ENCODE results near the gene GPR148. TPM values are rescaled to one million over a fixed set of nuclear protein-coding genes. Genes with fewer than 3 reads are reported as not detected.

Gene GPR148
- total RNA-seq, 1 donor from 2014 or later = not detected

DNA sequence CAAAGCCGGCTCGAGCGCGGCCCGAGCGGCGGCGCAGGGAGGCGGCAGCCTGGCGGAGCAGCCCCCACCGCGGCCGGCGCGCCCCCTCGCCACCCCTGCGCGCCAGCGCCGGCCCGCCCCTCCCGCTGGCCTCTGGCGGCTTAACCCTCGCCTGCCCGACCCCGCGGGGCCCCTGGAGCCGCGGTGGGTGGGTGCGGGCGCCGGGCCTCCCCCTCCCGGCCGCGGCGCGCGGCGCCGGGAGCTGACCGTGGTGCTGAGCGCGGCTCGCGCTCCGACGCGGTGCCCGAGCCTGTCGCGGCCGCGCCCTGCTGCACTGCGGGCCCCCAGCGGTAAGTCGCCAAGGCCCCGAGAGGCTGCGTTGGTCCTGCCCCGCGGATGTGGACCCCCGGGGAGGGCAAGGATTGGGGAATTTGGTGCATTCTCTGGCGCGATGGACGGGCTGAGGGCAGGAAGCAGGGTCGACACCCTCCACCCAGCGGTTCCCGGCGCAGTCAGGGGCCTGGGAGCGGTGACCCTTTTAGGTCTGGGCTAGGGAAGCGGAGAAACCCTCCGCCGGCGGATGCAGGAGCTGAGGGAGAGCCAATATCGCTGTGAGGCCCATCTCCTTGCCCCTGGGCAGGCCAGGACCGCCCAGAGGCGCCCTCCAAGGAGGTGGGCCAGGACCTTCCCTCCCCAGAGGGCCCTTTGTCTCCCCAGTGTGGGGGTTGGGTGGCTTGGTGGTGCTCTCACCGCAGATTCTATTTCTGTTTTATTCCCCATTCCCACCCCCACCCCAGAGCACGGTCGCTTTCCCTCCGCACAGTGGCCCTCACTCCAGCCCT is 27.4 kb downstream of the GPR148 start:
- TF ChIP-seq, protein P1, sequence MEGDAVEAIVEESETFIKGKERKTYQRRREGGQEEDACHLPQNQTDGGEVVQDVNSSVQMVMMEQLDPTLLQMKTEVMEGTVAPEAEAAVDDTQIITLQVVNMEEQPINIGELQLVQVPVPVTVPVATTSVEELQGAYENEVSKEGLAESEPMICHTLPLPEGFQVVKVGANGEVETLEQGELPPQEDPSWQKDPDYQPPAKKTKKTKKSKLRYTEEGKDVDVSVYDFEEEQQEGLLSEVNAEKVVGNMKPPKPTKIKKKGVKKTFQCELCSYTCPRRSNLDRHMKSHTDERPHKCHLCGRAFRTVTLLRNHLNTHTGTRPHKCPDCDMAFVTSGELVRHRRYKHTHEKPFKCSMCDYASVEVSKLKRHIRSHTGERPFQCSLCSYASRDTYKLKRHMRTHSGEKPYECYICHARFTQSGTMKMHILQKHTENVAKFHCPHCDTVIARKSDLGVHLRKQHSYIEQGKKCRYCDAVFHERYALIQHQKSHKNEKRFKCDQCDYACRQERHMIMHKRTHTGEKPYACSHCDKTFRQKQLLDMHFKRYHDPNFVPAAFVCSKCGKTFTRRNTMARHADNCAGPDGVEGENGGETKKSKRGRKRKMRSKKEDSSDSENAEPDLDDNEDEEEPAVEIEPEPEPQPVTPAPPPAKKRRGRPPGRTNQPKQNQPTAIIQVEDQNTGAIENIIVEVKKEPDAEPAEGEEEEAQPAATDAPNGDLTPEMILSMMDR (conservative IDR thresholded peaks at IDR 0.05) = no peak

DNA sequence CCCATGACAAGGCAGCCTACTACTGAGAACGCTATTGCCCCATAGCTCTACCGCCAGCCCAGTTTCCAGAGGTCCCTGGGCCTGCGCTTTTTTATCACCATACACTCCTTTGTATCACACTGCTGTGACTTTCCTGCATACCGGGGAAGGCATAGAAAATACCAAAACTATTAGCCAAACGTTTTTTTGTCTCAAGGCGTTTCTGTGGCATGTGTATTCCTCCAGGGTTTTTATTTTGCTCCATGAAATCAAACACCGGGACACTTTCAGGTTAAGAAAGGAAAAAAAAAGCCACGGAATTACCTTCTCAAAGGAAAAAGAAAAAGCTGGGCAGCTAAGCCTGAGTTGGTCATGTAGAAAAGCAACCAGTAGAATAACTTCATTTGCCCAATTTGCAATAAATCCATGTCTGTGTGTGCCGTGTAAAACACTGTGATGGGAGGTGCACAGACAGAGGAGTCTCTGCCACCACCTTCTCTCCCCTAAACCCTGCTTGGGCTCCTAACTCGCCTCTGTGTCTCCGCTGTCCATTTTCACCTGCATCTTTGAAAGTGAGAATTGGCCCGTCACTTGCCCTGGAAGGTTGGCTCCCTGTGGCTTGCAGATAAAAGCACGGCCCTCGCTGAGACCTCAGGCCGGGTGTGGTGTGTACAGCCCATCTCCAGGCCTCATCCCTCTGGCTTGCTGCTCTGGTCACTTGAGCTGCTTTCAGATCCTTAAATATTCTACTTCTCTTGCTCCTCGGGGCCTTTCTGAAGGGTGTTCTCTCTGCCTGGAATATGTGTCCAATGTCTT is 28.2 kb downstream of the GPR148 start:
- Mint-ChIP-seq H3K27me3 (ENCODE audit: low read depth) (peaks cover 89% of the 10 kb centered on the region), H3K4me1 (peaks cover 10% of the 10 kb centered on the region), H3K36me3 (ENCODE audit: low read depth) (no peaks in the 10 kb centered on the region), H3K9me3 (no peaks in the 10 kb centered on the region), H3K4me3 (peak overlapping the region; percentile 83), H3K27ac (ENCODE audit: unreplicated experiment) (no peak overlapping the region)
- no peak for DNase-seq (ENCODE audit: low read depth, low spot score)
- TF ChIP-seq, protein P1 (conservative IDR thresholded peaks at IDR 0.05) = no peak

More for the DNA sequence above, 27.4 kb downstream of the GPR148 start:
- no peak overlapping the region for H3K27ac Mint-ChIP-seq (ENCODE audit: unreplicated experiment)
- peak overlapping the region; percentile 83 for H3K4me3 Mint-ChIP-seq
- peak; percentile 35 for DNase-seq (ENCODE audit: low read depth, low spot score)
- H3K36me3 Mint-ChIP-seq (ENCODE audit: low read depth) = no peaks in the 10 kb centered on the region
- H3K27me3 Mint-ChIP-seq (ENCODE audit: low read depth) = peaks cover 85% of the 10 kb centered on the region
- H3K9me3 Mint-ChIP-seq = no peaks in the 10 kb centered on the region
- peaks cover 10% of the 10 kb centered on the region for H3K4me1 Mint-ChIP-seq

DNA sequence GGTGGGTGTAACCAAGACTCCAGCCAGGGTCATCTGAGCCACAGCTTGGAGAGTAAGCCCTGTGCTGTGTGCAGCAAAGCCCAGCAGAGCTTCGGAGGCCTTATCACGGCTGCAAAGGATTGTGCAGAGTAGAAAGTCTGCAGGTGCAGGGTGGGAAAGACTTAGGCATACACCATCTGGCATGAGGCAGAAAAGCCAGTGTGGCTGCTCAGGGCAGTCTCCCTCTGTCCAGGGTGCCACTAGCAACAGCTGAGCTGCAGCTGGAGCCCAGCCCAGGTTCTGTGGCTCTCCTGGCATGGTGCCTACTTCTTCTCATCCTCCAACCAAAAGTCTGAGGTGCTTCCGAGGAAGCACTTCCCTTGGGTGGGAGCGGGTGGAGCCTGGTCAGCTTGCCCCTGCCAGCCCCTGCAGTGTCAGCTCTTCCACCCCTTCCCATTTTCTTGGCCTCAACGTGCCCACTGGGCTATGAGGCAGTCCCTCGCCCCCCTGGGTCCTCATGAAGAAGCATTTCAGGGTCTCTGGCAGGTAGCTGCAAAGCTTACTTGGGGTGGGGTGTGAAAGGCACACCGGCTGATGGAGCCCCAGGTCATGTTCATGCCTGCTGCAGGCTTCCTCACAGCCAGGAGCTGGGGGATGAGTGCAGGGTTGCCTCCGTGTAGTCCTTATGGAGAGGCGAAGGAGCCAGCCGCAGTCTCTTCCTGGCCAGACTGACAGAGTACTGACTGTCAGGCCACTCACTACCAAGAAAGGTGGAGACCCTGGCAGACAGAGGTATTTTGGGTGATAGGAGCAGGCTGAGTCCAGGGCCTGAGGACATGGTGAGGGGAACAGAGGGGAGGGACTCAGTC is 31.3 kb downstream of the GPR148 start:
- H3K9me3 Mint-ChIP-seq = no peaks in the 10 kb centered on the region
- H3K36me3 Mint-ChIP-seq (ENCODE audit: low read depth) = no peaks in the 10 kb centered on the region
- H3K4me3 Mint-ChIP-seq = no peak overlapping the region
- no peak for DNase-seq (ENCODE audit: low read depth, low spot score)
- H3K4me1 Mint-ChIP-seq = peaks cover 10% of the 10 kb centered on the region
- no peak overlapping the region for H3K27ac Mint-ChIP-seq (ENCODE audit: unreplicated experiment)
- H3K27me3 Mint-ChIP-seq (ENCODE audit: low read depth) = peaks cover 60% of the 10 kb centered on the region
- TF ChIP-seq, protein P1 (conservative IDR thresholded peaks at IDR 0.05) = no peak

DNA sequence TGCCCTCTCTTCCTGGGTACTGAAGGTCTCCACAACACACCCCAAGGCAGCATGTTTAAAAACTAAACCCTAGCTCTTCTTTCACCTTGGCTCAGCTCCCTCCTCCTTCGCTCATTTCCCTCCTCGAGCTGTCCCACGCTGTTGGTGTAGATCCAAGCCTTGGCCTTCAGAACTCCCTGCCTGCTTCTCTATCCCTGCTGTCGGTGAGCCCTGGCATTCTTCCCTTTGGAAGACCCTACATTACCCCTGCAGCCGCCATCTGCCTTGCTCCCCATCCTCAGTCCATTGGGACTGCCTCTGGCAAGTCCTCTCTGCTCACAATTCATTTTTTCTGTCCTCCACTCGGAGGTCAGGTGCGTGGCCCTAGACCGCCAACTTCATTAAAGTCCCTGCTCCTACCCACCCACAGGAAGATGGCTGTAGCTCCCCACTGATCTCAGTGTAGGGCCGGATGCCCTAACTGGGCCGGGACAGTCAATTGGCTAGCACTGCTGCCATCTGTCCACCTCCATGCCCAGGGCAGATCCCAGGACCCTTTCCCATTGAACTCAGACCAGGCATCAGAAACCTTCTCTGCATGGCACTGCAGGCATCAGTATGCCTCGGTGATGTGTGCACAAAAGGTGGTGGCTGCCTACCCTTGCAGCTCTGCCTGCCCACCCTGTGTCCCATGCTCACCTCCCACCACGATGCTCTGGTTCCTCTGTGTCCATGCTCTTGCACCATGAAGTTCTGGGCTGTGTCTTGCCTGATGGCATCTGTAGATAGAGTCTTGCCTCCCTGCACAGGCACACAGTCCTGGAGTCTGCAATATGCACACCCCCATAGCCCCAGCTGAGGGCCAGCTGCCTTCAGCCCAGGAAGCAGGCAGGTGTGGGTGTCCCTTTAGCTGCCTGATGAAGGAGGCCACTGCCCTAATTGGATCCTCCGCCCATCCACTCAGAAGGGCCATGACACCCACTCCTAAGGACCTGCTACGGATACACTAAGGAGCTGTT is 32.2 kb downstream of the GPR148 start:
- Mint-ChIP-seq H3K36me3 (ENCODE audit: low read depth) (no peaks in the 10 kb centered on the region), H3K4me3 (no peak overlapping the region), H3K27ac (ENCODE audit: unreplicated experiment) (no peak overlapping the region), H3K9me3 (no peaks in the 10 kb centered on the region), H3K4me1 (peaks cover 10% of the 10 kb centered on the region), H3K27me3 (ENCODE audit: low read depth) (peaks cover 56% of the 10 kb centered on the region)
- no peak for DNase-seq (ENCODE audit: low read depth, low spot score)
- TF ChIP-seq, protein P1 (conservative IDR thresholded peaks at IDR 0.05) = no peak
